ENCODE results near the gene SNX19. TPM values are rescaled to one million over a fixed set of nuclear protein-coding genes. Genes with fewer than 3 reads are reported as not detected.

Gene SNX19
- total and polyA plus RNA-seq, 2 of the 4 experiments (the other 2 are of a cell fraction): 35.9 to 113 TPM

DNA sequence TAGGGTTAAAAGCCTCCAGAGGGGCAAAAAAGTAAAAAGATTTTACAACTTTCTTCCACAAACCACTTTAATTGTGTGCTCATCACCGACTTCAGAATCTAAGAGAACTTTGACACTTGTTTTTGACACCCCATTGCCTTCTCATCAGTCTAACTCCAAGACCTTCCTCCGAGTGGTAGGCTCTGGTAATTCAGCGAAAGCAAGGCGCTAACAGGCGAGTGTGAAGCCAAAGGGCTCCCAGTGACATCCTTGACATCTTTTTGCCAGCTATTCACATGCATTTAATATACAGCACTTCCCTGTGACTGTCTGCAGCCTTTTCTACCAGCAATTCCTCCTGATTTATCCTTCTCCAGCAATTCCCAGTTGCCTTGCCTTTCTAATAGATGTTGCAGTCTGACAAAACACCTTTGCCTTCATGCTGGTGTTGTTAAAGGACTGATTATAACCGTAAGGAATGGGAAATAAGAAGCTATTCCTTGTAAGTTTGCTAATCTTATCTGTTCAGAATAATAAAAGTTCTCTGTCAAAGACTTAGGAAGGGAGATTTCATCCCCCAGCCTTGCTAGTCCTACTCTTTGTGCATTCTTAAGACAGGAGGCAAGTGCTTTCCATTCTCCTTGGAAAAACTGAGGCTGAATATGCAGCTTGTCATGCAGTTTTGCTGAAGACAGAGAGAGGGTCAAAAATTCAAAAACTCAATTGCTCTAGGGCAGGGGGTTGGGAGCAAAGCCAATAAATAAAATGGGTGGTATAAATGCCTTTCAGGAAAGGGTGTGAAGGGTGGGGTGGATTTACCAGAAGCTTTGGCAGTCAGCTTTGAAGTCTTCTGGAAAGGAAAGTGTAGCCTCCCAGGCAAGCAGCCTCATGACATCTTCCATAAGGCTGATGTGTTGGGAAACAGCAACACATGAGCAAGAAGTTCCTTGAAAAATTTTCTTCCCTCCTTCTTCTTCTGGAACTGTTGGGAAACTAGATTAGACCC lies 39.1 kb downstream of the SNX19 start:
- H3K9ac ChIP-seq (ENCODE audit: low read depth, low read length): no peak overlapping the region
- ChIA-PET POLR2A (ENCODE audit: unreplicated experiment) (no interaction called here), CTCF (interaction anchor here (1.1 kb wide), 1 partner anchor 15 kb away, joined by 3 read pairs; no protein-coding TSS in a partner anchor)
- H3K79me1 ChIP-seq (ENCODE audit: low read depth in 1 of 2, low read length in 2 of 2): peaks cover 0 to 20% of the 10 kb centered on the region in 2 experiments; a peak in 2 of 4 replicates
- H2AK5ac ChIP-seq (ENCODE audit: low read depth, low read length): no peak overlapping the region
- H3K18ac ChIP-seq (ENCODE audit: low read depth, low read length): no peak overlapping the region
- DNase-seq (no peak), ATAC-seq (ENCODE audit: low read depth) (no peak)
- H3K9me3 ChIP-seq (ENCODE audit: control insufficient read depth, insufficient read depth, low read length): no peaks in the 10 kb centered on the region
- H2BK120ac ChIP-seq (ENCODE audit: low read depth, low read length): no peak overlapping the region
- no peak overlapping the region for H3K23ac ChIP-seq (ENCODE audit: low read depth, low read length)
- H2AK9ac ChIP-seq (replicated peaks; ENCODE audit: low read depth, low read length, poor library complexity): no peak overlapping the region
- no peak overlapping the region for H4K8ac ChIP-seq (ENCODE audit: low read depth in 2 of 2, low read length in 2 of 2)
- no peak overlapping the region for H3K4me3 ChIP-seq (ENCODE audit: insufficient read depth, low read depth, low read length)
- no peak overlapping the region for H2AFZ ChIP-seq (replicated peaks; ENCODE audit: low read length, poor library complexity)
- H4K20me1 ChIP-seq (ENCODE audit: insufficient read depth, low read length): peaks cover 4% of the 10 kb centered on the region; the same call in 1 of the 2 replicates
- no peak overlapping the region for H4K91ac ChIP-seq (ENCODE audit: insufficient read depth, low read depth, low read length)
- H4K5ac ChIP-seq (ENCODE audit: low read depth, low read length): no peak overlapping the region
- peaks cover 7% of the 10 kb centered on the region for H3K4me1 ChIP-seq (ENCODE audit: control insufficient read depth, insufficient read depth, low read length)
- H2BK5ac ChIP-seq (ENCODE audit: low read depth, low read length, poor library complexity, severe bottlenecking): no peak overlapping the region
- no peak overlapping the region for H3K27ac ChIP-seq (ENCODE audit: insufficient read depth, low read length)
- H3K27me3 ChIP-seq (ENCODE audit: control insufficient read depth, insufficient read depth, low read length): no peaks in the 10 kb centered on the region
- dilution Hi-C loops (cut with HindIII; ENCODE audit: low sequenced_read_pairs, unreplicated experiment) (no loop called here), intact Hi-C loops (cut with micrococcal nuclease) (no loop called here), in situ Hi-C loops (cut with MboI; ENCODE audit: low sequenced_read_pairs) (no loop called here)
- no peak overlapping the region for H3K4me2 ChIP-seq (ENCODE audit: low read depth, low read length)
- no peak overlapping the region for H2BK20ac ChIP-seq (ENCODE audit: low read depth, low read length)
- no peak overlapping the region for H3K56ac ChIP-seq (ENCODE audit: extremely low read depth, insufficient read depth, low read length)
- H3K36me3 ChIP-seq (ENCODE audit: control insufficient read depth, insufficient read depth, low read length): peaks cover 45% of the 10 kb centered on the region
- WGBS, 2 experiments (ENCODE audit: extremely low coverage in 2 of 2, insufficient read length in 1 of 2): no CpG with 5 or more reads among the region's 6 CpGs
- TSS peak; percentile 40 for BruUV-seq (replicated peaks)
- no peak overlapping the region for H2BK15ac ChIP-seq (ENCODE audit: low read depth, low read length)
- H3K14ac ChIP-seq (replicated peaks; ENCODE audit: low read depth, low read length): no peak overlapping the region
- no peak overlapping the region for H3K4ac ChIP-seq (ENCODE audit: low read depth, low read length)
- peaks cover 12% of the 10 kb centered on the region for H3K9me1 ChIP-seq (ENCODE audit: insufficient read depth, low read length)
- TF ChIP-seq BHLHE40 (IDR thresholded peaks at IDR 0.05; ENCODE audit: low read depth, low read length) (no peak), CEBPB (IDR thresholded peaks at IDR 0.05; ENCODE audit: low read depth, low read length) (no peak), CHD1 (IDR thresholded peaks at IDR 0.05; ENCODE audit: low read depth, low read length) (no peak), RAD21 (IDR thresholded peaks at IDR 0.05; ENCODE audit: low read length) (no peak), FOS (IDR thresholded peaks at IDR 0.05; ENCODE audit: low read depth, low read length) (no peak), MAFK (IDR thresholded peaks at IDR 0.05; ENCODE audit: low read depth, low read length) (no peak), ELK1 (IDR thresholded peaks at IDR 0.05; ENCODE audit: borderline replicate concordance, low read depth, low read length) (no peak), RCOR1 (IDR thresholded peaks at IDR 0.05; ENCODE audit: insufficient replicate concordance, low read length) (no peak), SMC3 (IDR thresholded peaks at IDR 0.05; ENCODE audit: low read depth, low read length) (no peak), POLR2A (IDR thresholded peaks at IDR 0.05; ENCODE audit: low read depth, low read length) (no peak), MXI1 (IDR thresholded peaks at IDR 0.05; ENCODE audit: borderline replicate concordance, low read depth, low read length) (no peak), RFX5 (IDR thresholded peaks at IDR 0.05; ENCODE audit: low read depth, low read length) (no peak), NFE2L2 (IDR thresholded peaks at IDR 0.05; ENCODE audit: low read depth, low read length) (no peak), CTCF (conservative IDR thresholded peaks at IDR 0.05; ENCODE audit: low read depth, low read length) (no peak), USF2 (IDR thresholded peaks at IDR 0.05; ENCODE audit: low read depth, low read length) (no peak)
